GM23338 (cell line): ENCODE measurements around the gene CCDC92B.

Experiments
- CREB1 ChIP-seq: fragments of 250-450 bp; sonication (Bioruptor Pico); IDR thresholded peaks from 2 replicates; pipeline ENCODE4 v1.5.0; 2020; ENCODE audit warnings: low read depth, mild to moderate bottlenecking, moderate library complexity
- EZH2 ChIP-seq: fragments of 200-600 bp; sonication (generic); IDR thresholded peaks from one replicate; pipeline ENCODE4 v1.8.0; 2017; ENCODE audit warnings: antibody characterized with exemption, mild to moderate bottlenecking, low read depth; ENCODE audit not compliant: unreplicated experiment
- EZH2phosphoT487 ChIP-seq: fragments of 200-600 bp; sonication (generic); IDR thresholded peaks from one replicate; pipeline ENCODE4 v1.8.1; 2018; ENCODE audit warnings: antibody characterized with exemption; ENCODE audit not compliant: unreplicated experiment
- JUNB ChIP-seq: IDR thresholded peaks from one replicate; pipeline ENCODE4 v1.6.1; 2016; ENCODE audit warnings: antibody characterized with exemption; ENCODE audit not compliant: unreplicated experiment
- ZNF331 ChIP-seq: fragments of 250-450 bp; sonication (Bioruptor Pico); IDR thresholded peaks from 2 replicates; pipeline ENCODE4 v1.5.0; 2020; ENCODE audit warnings: low read depth, mild to moderate bottlenecking, moderate library complexity
- TF ChIP-seq, protein P1 (sequence below), 2 experiments: fragments of 200-600 bp in 1 of 2; sonication (generic) in 1 of 2; conservative IDR thresholded peaks; 2 replicates each; pipeline versions ENCODE4 v1.5.1 to v1.6.1; 2016 to 2017; ENCODE audit warnings: antibody characterized with exemption in 2 of 2, low read depth in 2 of 2, mild to moderate bottlenecking in 2 of 2, moderate library complexity in 1 of 2
- TF ChIP-seq, protein P2 (sequence below): IDR thresholded peaks from one replicate; pipeline ENCODE4 v1.6.1; 2018; ENCODE audit warnings: antibody characterized with exemption; ENCODE audit not compliant: unreplicated experiment
- TF ChIP-seq, protein P3 (sequence below): IDR thresholded peaks from 2 replicates; pipeline ENCODE4 v1.6.1; 2016; ENCODE audit warnings: antibody characterized with exemption
- TF ChIP-seq, protein P4 (sequence below): fragments of 250-450 bp; sonication (Bioruptor Pico); IDR thresholded peaks from 2 replicates; pipeline ENCODE4 v1.5.0; 2020; ENCODE audit warnings: mild to moderate bottlenecking, moderate library complexity

DNA sequence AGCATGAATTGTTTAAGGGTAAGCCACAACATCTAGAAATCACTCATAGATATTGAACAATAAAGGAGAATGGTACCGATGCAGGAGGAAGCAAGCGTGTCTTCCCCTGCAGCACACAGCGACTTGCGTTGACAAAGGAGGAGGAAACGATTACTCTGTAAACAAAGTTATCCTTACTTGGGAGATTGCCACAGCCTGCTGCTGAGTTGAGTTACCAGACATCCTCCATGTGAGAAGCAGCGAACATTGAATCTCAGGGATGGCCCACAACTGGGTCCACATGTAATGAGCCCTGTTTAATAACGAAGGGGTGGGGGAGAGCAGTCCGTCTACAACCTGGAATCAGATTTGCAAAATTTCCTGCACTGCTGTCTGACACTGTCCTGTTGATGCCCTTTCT is 65.5 kb downstream of the CCDC92B start:
- TF ChIP-seq, protein P1, sequence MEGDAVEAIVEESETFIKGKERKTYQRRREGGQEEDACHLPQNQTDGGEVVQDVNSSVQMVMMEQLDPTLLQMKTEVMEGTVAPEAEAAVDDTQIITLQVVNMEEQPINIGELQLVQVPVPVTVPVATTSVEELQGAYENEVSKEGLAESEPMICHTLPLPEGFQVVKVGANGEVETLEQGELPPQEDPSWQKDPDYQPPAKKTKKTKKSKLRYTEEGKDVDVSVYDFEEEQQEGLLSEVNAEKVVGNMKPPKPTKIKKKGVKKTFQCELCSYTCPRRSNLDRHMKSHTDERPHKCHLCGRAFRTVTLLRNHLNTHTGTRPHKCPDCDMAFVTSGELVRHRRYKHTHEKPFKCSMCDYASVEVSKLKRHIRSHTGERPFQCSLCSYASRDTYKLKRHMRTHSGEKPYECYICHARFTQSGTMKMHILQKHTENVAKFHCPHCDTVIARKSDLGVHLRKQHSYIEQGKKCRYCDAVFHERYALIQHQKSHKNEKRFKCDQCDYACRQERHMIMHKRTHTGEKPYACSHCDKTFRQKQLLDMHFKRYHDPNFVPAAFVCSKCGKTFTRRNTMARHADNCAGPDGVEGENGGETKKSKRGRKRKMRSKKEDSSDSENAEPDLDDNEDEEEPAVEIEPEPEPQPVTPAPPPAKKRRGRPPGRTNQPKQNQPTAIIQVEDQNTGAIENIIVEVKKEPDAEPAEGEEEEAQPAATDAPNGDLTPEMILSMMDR (conservative IDR thresholded peaks at IDR 0.05; ENCODE audit: low read depth in 2 of 2) = no peak
- TF ChIP-seq EZH2phosphoT487 (no peak), EZH2 (no peak), CREB1 (no peak), ZNF331 (CRISPR knock-in tag) (no peak), JUNB (no peak)
- TF ChIP-seq, protein P2, sequence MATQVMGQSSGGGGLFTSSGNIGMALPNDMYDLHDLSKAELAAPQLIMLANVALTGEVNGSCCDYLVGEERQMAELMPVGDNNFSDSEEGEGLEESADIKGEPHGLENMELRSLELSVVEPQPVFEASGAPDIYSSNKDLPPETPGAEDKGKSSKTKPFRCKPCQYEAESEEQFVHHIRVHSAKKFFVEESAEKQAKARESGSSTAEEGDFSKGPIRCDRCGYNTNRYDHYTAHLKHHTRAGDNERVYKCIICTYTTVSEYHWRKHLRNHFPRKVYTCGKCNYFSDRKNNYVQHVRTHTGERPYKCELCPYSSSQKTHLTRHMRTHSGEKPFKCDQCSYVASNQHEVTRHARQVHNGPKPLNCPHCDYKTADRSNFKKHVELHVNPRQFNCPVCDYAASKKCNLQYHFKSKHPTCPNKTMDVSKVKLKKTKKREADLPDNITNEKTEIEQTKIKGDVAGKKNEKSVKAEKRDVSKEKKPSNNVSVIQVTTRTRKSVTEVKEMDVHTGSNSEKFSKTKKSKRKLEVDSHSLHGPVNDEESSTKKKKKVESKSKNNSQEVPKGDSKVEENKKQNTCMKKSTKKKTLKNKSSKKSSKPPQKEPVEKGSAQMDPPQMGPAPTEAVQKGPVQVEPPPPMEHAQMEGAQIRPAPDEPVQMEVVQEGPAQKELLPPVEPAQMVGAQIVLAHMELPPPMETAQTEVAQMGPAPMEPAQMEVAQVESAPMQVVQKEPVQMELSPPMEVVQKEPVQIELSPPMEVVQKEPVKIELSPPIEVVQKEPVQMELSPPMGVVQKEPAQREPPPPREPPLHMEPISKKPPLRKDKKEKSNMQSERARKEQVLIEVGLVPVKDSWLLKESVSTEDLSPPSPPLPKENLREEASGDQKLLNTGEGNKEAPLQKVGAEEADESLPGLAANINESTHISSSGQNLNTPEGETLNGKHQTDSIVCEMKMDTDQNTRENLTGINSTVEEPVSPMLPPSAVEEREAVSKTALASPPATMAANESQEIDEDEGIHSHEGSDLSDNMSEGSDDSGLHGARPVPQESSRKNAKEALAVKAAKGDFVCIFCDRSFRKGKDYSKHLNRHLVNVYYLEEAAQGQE = no peak
- TF ChIP-seq, protein P3, sequence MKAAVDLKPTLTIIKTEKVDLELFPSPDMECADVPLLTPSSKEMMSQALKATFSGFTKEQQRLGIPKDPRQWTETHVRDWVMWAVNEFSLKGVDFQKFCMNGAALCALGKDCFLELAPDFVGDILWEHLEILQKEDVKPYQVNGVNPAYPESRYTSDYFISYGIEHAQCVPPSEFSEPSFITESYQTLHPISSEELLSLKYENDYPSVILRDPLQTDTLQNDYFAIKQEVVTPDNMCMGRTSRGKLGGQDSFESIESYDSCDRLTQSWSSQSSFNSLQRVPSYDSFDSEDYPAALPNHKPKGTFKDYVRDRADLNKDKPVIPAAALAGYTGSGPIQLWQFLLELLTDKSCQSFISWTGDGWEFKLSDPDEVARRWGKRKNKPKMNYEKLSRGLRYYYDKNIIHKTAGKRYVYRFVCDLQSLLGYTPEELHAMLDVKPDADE = no peak
- TF ChIP-seq, protein P4, sequence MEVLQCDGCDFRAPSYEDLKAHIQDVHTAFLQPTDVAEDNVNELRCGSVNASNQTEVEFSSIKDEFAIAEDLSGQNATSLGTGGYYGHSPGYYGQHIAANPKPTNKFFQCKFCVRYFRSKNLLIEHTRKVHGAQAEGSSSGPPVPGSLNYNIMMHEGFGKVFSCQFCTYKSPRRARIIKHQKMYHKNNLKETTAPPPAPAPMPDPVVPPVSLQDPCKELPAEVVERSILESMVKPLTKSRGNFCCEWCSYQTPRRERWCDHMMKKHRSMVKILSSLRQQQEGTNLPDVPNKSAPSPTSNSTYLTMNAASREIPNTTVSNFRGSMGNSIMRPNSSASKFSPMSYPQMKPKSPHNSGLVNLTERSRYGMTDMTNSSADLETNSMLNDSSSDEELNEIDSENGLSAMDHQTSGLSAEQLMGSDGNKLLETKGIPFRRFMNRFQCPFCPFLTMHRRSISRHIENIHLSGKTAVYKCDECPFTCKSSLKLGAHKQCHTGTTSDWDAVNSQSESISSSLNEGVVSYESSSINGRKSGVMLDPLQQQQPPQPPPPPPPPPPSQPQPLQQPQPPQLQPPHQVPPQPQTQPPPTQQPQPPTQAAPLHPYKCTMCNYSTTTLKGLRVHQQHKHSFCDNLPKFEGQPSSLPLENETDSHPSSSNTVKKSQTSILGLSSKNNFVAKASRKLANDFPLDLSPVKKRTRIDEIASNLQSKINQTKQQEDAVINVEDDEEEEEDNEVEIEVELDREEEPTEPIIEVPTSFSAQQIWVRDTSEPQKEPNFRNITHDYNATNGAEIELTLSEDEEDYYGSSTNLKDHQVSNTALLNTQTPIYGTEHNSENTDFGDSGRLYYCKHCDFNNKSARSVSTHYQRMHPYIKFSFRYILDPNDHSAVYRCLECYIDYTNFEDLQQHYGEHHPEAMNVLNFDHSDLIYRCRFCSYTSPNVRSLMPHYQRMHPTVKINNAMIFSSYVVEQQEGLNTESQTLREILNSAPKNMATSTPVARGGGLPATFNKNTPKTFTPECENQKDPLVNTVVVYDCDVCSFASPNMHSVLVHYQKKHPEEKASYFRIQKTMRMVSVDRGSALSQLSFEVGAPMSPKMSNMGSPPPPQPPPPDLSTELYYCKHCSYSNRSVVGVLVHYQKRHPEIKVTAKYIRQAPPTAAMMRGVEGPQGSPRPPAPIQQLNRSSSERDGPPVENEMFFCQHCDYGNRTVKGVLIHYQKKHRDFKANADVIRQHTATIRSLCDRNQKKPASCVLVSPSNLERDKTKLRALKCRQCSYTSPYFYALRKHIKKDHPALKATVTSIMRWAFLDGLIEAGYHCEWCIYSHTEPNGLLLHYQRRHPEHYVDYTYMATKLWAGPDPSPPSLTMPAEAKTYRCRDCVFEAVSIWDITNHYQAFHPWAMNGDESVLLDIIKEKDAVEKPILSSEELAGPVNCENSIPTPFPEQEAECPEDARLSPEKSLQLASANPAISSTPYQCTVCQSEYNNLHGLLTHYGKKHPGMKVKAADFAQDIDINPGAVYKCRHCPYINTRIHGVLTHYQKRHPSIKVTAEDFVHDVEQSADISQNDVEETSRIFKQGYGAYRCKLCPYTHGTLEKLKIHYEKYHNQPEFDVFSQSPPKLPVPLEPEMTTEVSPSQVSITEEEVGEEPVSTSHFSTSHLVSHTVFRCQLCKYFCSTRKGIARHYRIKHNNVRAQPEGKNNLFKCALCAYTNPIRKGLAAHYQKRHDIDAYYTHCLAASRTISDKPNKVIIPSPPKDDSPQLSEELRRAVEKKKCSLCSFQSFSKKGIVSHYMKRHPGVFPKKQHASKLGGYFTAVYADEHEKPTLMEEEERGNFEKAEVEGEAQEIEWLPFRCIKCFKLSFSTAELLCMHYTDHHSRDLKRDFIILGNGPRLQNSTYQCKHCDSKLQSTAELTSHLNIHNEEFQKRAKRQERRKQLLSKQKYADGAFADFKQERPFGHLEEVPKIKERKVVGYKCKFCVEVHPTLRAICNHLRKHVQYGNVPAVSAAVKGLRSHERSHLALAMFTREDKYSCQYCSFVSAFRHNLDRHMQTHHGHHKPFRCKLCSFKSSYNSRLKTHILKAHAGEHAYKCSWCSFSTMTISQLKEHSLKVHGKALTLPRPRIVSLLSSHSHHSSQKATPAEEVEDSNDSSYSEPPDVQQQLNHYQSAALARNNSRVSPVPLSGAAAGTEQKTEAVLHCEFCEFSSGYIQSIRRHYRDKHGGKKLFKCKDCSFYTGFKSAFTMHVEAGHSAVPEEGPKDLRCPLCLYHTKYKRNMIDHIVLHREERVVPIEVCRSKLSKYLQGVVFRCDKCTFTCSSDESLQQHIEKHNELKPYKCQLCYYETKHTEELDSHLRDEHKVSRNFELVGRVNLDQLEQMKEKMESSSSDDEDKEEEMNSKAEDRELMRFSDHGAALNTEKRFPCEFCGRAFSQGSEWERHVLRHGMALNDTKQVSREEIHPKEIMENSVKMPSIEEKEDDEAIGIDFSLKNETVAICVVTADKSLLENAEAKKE = no peak
